GM20000 (cell line): ENCODE measurements around the gene ASAP2.

ENCODE experiments used
- DNase-seq: peaks from one replicate; pipeline ENCODE4 v3.0.0; 2012; ENCODE audit warnings: low spot score
- TF ChIP-seq, protein P1 (sequence below): IDR thresholded peaks from 2 replicates; pipeline ENCODE4 v1.5.1; 2012; ENCODE audit warnings: mild to moderate bottlenecking, control low read depth; ENCODE audit errors: extremely low read depth, missing control alignments

The ASAP2 gene

DNA sequence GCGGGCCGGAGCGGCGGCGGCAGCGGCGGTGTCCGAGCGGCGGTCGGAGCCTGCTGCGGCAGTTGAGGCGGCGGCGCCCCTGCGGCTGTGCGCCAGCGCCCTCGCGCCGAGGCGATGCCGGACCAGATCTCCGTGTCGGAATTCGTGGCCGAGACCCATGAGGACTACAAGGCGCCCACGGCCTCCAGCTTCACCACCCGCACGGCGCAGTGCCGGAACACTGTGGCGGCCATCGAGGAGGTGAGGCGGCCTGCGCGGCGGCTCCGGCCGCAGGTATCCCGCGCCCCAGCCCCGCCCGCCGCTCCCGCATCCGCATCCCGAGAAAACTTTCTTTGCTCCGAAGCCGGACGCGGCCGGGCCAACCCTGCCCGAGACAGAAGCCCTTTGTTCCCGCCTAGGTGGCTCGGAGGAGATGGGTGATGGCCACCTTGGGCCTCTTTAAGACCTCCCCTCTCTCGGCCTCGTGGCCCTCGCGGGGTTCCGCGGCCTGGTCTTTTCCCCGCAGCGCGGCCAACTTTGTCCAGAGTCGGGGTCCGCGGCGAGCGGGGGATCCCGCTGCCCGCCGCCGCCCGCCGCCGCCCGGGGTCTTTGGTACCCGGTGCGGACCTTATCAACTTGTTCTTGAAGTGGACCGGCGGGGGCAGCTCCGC lies 504 bp downstream of the ASAP2 start:
- peak; percentile 59 for DNase-seq
- TF ChIP-seq, protein P1, sequence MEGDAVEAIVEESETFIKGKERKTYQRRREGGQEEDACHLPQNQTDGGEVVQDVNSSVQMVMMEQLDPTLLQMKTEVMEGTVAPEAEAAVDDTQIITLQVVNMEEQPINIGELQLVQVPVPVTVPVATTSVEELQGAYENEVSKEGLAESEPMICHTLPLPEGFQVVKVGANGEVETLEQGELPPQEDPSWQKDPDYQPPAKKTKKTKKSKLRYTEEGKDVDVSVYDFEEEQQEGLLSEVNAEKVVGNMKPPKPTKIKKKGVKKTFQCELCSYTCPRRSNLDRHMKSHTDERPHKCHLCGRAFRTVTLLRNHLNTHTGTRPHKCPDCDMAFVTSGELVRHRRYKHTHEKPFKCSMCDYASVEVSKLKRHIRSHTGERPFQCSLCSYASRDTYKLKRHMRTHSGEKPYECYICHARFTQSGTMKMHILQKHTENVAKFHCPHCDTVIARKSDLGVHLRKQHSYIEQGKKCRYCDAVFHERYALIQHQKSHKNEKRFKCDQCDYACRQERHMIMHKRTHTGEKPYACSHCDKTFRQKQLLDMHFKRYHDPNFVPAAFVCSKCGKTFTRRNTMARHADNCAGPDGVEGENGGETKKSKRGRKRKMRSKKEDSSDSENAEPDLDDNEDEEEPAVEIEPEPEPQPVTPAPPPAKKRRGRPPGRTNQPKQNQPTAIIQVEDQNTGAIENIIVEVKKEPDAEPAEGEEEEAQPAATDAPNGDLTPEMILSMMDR = no peak

DNA sequence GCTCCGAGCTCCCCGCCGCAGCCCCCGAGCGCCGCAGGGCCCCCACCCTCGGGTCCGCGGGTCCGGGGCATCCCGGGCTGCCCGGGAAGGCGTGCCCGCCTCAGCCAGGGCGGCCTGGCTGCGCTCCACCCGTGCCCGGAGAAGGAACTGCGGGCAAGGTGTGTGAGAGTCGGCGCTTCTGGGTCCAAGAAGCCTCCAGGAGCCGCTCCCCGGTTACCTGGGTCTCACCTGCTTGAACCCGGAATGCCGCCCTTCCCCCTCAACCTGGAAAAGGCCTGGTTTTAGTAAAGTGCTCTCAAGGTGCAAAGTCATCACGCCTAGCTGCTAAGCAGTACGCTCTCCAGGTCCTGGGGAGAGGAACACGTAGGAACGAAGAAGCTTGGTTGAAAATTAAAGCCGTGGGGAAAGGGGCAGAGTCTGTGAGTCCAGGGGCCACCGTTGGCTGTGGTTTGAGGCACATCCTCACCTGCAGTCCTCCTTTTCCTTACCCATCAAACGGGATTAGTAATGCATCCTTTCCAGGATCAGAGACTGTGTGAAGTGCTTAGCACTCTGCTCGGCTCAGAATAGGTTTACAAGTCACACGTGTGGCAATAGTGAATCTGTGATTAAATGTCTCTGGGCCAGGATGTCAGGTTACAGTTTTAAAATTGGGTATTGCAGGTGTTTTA lies 1.2 kb downstream of the ASAP2 start:
- TF ChIP-seq, protein P1 = no peak
- peak; percentile 52 for DNase-seq

DNA sequence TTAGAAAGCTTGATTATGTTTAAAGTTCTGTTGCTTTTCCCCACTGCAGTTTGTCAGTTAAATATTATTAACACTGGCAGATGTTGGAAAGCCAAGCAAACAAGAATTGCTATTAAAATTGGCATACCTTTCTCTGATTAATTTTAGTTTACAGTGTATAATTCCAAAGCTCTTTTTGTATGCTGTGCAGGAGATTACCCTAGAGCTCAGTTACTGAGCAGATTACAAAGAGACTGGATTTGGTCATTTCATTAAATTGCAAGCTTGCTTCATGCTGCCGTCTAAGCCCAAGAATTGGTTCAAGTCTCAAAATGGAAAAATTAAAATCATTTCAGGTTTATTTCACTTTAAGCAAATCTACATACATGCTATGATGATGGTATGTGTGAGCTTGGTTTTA lies 2.3 kb downstream of the ASAP2 start:
- TF ChIP-seq, protein P1 = no peak

DNA sequence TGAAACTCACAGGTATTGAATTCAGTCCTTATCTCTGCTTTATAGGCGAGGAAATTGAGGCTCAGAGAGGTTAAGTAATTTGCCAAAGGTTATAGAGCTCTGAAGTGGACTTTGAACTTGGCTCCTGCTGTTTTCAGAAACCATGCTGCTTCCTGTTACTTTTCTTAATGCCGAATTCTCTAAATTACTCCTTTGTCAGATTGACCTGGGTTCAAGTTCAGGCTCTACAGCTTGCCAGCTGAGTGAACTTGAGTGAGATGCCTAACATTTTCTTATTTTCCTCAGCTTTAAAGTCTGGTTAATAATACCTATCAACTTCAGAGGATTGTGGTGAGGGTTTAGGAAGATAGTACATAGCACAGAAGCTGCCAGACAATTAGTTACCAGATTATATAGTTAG lies 3.4 kb downstream of the ASAP2 start:
- TF ChIP-seq, protein P1 = no peak
- DNase-seq = no peak

More for the DNA sequence above, 2.3 kb downstream of the ASAP2 start:
- DNase-seq = no peak

DNA sequence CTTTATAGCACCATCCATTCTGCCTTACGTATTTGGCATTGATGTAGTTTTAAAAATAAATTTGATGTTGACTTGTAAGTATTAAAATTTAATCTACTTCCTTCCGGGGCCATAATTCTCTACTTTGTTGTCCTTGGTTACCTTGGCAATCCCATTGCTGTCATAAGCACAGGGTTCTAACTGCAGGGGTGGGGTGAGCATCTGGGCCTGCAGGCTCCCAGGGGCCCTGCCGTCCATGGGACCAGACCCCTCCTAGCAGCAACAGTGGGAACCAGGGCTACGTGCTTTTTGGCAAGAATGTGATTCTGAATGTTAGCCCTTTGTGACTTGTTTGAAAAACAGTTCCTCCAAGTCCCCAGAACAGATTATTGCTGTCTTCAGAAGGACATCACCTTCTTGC lies 4.9 kb downstream of the ASAP2 start:
- TF ChIP-seq, protein P1 = no peak

DNA sequence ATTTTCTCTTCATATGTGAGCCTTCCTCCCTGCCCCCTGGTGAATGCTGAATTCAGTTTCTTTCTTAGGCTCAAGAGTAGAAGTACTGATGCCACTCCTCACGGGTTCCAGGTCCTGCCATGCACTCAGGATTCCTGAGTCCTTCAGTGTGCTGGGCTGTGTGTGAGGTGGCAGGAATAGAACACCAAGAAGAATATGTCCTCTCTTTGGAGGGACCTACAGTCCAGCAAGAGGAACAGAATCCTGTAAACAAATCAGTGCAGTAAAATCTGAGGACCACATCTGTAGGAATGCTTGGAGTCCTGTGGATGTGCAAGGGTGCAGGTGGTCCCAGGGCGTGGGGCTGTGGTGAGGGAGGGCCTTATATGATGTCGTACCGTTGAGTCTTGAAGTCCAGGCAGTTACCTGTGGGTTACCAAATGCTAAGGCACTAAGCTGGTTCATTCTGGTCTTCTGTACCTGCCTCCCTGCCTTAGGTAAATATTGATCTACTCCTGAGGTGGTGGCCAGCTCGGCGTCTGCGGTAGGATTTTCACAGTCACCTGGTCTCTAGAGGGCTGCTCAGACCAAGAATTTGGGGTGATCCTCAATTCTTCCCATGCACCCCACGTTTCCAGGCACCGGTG lies 5.5 kb downstream of the ASAP2 start:
- TF ChIP-seq, protein P1 = no peak
- no peak for DNase-seq

More for the DNA sequence above, 4.9 kb downstream of the ASAP2 start:
- no peak for DNase-seq
